K562 (cell line): ENCODE measurements around the gene PCBP4. TPM values are rescaled to one million over a fixed set of nuclear protein-coding genes. Genes with fewer than 3 reads are reported as not detected.
A peak's percentile ranks its signal among the peaks of the same experiment; 100 is the strongest.

Source experiments
- DPF2 ChIP-seq: fragments of 450-650 bp; IDR thresholded peaks from 2 replicates; pipeline ENCODE4 v1.6.1; 2016
- ETV1 ChIP-seq: fragments of 450-650 bp; conservative IDR thresholded peaks from 2 replicates; pipeline ENCODE4 v1.6.1; 2016; ENCODE audit warnings: missing genetic modification characterization, control low read depth, low read depth, missing compliant biosample characterization
- GTF2A2 ChIP-seq: IDR thresholded peaks from 2 replicates; pipeline ENCODE4 v1.6.1; 2016; ENCODE audit warnings: mild to moderate bottlenecking, missing genetic modification characterization, missing compliant biosample characterization
- HDGF ChIP-seq: fragments of 450-650 bp; IDR thresholded peaks from 2 replicates; pipeline ENCODE4 v1.6.1; 2016
- HNRNPL ChIP-seq: fragments of 200-400 bp; formaldehyde crosslinking; IDR thresholded peaks from 2 replicates; pipeline ENCODE4 v1.6.1; 2017; ENCODE audit warnings: low read depth, mild to moderate bottlenecking, low read length
- MIER1 ChIP-seq: fragments of 450-650 bp; IDR thresholded peaks from 2 replicates; pipeline ENCODE4 v1.6.1; 2016; ENCODE audit warnings: antibody characterized with exemption, mild to moderate bottlenecking, low read depth
- MTA1 ChIP-seq: fragments of 450-650 bp; IDR thresholded peaks from 2 replicates; pipeline ENCODE4 v1.6.1; 2017; ENCODE audit warnings: borderline replicate concordance
- POU5F1 ChIP-seq: fragments of 150-350 bp; IDR thresholded peaks from 2 replicates; pipeline ENCODE4 v1.6.1; 2014; ENCODE audit warnings: borderline replicate concordance, low read length, low read depth, mild to moderate bottlenecking; ENCODE audit not compliant: partially characterized antibody
- SMARCE1 ChIP-seq: fragments of 450-650 bp; IDR thresholded peaks from 2 replicates; pipeline ENCODE4 v1.7.1; 2016; ENCODE audit warnings: mild to moderate bottlenecking
- SP2 ChIP-seq: IDR thresholded peaks from 2 replicates; pipeline ENCODE4 v1.6.1; 2011; ENCODE audit warnings: mild to moderate bottlenecking, low read depth, low read length, moderate library complexity; ENCODE audit not compliant: poor library complexity, severe bottlenecking; ENCODE audit errors: extremely low read depth
- TFAM ChIP-seq: fragments of 250-450 bp; sonication (Bioruptor Pico); conservative IDR thresholded peaks from 2 replicates; pipeline ENCODE4 v1.5.0; 2021; ENCODE audit warnings: mild to moderate bottlenecking, moderate library complexity
- ZFPM2 ChIP-seq: fragments of 250-450 bp; sonication (Bioruptor Pico); IDR thresholded peaks from 2 replicates; pipeline ENCODE4 v1.5.1; 2022; ENCODE audit warnings: mild to moderate bottlenecking
- ZNF124 ChIP-seq: sonication (generic); formaldehyde crosslinking; IDR thresholded peaks from 2 replicates; pipeline ENCODE4 v1.8.1; 2022; ENCODE audit warnings: missing genetic modification reagents
- ZNF224 ChIP-seq: sonication (generic); formaldehyde crosslinking; IDR thresholded peaks from 2 replicates; pipeline ENCODE4 v1.8.0; 2022; ENCODE audit warnings: mild to moderate bottlenecking, missing genetic modification reagents
- ZNF24 ChIP-seq: fragments of 450-650 bp; IDR thresholded peaks from 2 replicates; pipeline ENCODE4 v1.6.1; 2016
- ZNF41 ChIP-seq: fragments of 250-450 bp; sonication (Bioruptor Pico); conservative IDR thresholded peaks from 2 replicates; pipeline ENCODE4 v1.4.0; 2020; ENCODE audit warnings: mild to moderate bottlenecking
- ZNF436 ChIP-seq: fragments of 250-450, 450-650 bp; sonication (Bioruptor Pico); formaldehyde crosslinking; IDR thresholded peaks from 2 replicates; pipeline ENCODE4 v1.7.0; 2020; ENCODE audit warnings: mild to moderate bottlenecking
- ZNF584 ChIP-seq: fragments of 200-800 bp; sonication (Bioruptor generic); IDR thresholded peaks from 2 replicates; pipeline ENCODE4 v1.6.1; 2016; ENCODE audit warnings: low read depth, mild to moderate bottlenecking, missing genetic modification characterization, missing compliant biosample characterization
- polyA plus RNA-seq, 8 experiments: library from polyadenylated mRNA; depleted of rRNA in 4 of 8; stranded (reverse) in 5 of 8; unstranded in 3 of 8; fragments of >200 nt; fragmentation: Nextera tagmentation in 2 of 8; fragmentation: Illumina TruSeq in 1 of 8; extraction: Ambion mirVana in 2 of 8; extraction: Trizol in 1 of 8; gene quantifications; 2 replicates each; pipeline versions ENCODE4 v1.2.1 to v1.2.3, GENCODE V29; 2011 to 2014; ENCODE audit warnings: inconsistent platforms in 1 of 8, missing spikeins in 1 of 8
- total RNA-seq, 7 experiments: library from RNA; depleted of rRNA in 6 of 7; stranded (reverse); fragments of >200 nt in 6 of 7; fragmentation: Illumina TruSeq in 2 of 7; extraction: Trizol in 2 of 7; gene quantifications; 2 replicates each; pipeline versions ENCODE4 v1.2.1 to v1.2.3, GENCODE V29; 2011 to 2021; ENCODE audit warnings: low replicate concordance in 1 of 7
- TF ChIP-seq, protein P1 (sequence below): fragments of 450-650 bp; IDR thresholded peaks from 2 replicates; pipeline ENCODE4 v1.7.0; 2016; ENCODE audit warnings: borderline replicate concordance
- TF ChIP-seq, protein P2 (sequence below): sonication (generic); formaldehyde crosslinking; IDR thresholded peaks from 2 replicates; pipeline ENCODE4 v1.8.1; 2023; ENCODE audit warnings: mild to moderate bottlenecking, missing genetic modification reagents, moderate library complexity
- TF ChIP-seq, protein P3 (sequence below): fragments of 250-450 bp; sonication (Bioruptor Pico); IDR thresholded peaks from 2 replicates; pipeline ENCODE4 v1.4.0; 2020

PCBP4 gene
- total and polyA plus RNA-seq, 9 of the 15 experiments (the other 6 are each of a cell fraction or from before 2014, with no cell fraction given) = 0.06 to 5.8 (median 2.6) TPM

DNA sequence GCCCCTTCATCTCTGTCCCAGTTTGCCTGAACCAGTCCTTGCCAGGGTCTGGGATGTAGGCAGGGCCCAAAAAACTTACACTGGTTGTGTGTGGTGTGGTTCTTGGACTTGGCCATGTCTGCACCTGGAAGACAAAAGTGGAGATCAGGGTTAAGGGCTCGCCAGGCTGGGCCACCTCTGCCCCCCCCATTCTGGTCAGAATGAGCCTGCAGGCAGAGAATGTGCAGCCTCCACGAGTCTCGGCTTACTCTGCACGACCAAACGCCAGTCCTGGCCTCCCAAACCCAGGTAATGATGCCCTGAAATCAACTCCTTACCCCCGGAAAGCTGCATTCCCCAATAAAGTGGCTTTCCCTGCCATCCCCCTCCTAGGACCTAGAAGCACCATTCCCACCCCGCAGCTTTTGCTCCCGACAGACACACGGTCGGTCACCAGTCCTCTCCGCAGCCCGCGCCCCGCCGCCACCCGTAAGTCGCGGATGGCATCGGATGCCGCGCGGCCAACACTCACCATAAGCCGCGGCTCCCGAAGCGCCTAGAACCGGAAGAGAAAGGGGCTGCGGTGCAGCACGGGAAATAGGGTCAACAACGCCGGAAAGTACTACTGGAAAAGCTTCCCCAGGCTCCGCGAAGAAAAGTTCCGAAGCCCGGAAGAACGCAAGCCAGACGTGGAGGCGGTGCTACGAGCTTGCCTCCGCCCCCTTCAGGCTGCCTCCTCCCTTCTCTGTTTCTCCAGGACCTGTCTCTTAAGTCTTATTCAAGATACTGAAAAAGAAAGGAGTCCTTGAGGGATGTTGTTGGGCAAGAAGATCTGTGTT is 28.3 kb upstream of the PCBP4 start, which contains the start of gene RPL29 (continued):
- TF ChIP-seq ZFPM2 (CRISPR knock-in tag) (no peak), HNRNPL (no peak), HDGF (no peak), ZNF124 (no peak), MTA1 (no peak), POU5F1 (peak; percentile 49), DPF2 (no peak), MIER1 (no peak), TFAM (CRISPR knock-in tag) (no peak), SP2 (no peak), SMARCE1 (no peak), ZNF436 (no peak), ZNF224 (CRISPR knock-in tag) (no peak), ZNF24 (peak; percentile 51; the same call in 1 of the 2 replicates), ZNF41 (CRISPR knock-in tag) (no peak), ZNF584 (CRISPR knock-in tag) (0 out of 2 replicates have a peak, but pooled peaks have one; percentile 36), GTF2A2 (tag) (peak; percentile 75), ETV1 (peak; percentile 96)
- TF ChIP-seq, protein P1, sequence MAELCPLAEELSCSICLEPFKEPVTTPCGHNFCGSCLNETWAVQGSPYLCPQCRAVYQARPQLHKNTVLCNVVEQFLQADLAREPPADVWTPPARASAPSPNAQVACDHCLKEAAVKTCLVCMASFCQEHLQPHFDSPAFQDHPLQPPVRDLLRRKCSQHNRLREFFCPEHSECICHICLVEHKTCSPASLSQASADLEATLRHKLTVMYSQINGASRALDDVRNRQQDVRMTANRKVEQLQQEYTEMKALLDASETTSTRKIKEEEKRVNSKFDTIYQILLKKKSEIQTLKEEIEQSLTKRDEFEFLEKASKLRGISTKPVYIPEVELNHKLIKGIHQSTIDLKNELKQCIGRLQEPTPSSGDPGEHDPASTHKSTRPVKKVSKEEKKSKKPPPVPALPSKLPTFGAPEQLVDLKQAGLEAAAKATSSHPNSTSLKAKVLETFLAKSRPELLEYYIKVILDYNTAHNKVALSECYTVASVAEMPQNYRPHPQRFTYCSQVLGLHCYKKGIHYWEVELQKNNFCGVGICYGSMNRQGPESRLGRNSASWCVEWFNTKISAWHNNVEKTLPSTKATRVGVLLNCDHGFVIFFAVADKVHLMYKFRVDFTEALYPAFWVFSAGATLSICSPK = peak; percentile 77; the same call in 1 of the 2 replicates
- TF ChIP-seq, protein P2, sequence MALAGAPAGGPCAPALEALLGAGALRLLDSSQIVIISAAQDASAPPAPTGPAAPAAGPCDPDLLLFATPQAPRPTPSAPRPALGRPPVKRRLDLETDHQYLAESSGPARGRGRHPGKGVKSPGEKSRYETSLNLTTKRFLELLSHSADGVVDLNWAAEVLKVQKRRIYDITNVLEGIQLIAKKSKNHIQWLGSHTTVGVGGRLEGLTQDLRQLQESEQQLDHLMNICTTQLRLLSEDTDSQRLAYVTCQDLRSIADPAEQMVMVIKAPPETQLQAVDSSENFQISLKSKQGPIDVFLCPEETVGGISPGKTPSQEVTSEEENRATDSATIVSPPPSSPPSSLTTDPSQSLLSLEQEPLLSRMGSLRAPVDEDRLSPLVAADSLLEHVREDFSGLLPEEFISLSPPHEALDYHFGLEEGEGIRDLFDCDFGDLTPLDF = peak; percentile 59; the same call in 1 of the 2 replicates
- TF ChIP-seq, protein P3, sequence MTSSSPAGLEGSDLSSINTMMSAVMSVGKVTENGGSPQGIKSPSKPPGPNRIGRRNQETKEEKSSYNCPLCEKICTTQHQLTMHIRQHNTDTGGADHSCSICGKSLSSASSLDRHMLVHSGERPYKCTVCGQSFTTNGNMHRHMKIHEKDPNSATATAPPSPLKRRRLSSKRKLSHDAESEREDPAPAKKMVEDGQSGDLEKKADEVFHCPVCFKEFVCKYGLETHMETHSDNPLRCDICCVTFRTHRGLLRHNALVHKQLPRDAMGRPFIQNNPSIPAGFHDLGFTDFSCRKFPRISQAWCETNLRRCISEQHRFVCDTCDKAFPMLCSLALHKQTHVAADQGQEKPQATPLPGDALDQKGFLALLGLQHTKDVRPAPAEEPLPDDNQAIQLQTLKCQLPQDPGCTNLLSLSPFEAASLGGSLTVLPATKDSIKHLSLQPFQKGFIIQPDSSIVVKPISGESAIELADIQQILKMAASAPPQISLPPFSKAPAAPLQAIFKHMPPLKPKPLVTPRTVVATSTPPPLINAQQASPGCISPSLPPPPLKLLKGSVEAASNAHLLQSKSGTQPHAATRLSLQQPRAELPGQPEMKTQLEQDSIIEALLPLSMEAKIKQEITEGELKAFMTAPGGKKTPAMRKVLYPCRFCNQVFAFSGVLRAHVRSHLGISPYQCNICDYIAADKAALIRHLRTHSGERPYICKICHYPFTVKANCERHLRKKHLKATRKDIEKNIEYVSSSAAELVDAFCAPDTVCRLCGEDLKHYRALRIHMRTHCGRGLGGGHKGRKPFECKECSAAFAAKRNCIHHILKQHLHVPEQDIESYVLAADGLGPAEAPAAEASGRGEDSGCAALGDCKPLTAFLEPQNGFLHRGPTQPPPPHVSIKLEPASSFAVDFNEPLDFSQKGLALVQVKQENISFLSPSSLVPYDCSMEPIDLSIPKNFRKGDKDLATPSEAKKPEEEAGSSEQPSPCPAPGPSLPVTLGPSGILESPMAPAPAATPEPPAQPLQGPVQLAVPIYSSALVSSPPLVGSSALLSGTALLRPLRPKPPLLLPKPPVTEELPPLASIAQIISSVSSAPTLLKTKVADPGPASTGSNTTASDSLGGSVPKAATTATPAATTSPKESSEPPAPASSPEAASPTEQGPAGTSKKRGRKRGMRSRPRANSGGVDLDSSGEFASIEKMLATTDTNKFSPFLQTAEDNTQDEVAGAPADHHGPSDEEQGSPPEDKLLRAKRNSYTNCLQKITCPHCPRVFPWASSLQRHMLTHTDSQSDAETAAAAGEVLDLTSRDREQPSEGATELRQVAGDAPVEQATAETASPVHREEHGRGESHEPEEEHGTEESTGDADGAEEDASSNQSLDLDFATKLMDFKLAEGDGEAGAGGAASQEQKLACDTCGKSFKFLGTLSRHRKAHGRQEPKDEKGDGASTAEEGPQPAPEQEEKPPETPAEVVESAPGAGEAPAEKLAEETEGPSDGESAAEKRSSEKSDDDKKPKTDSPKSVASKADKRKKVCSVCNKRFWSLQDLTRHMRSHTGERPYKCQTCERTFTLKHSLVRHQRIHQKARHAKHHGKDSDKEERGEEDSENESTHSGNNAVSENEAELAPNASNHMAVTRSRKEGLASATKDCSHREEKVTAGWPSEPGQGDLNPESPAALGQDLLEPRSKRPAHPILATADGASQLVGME = no peak
